K562 (cell line): ENCODE measurements around the gene KARS1. TPM values are rescaled to one million over a fixed set of nuclear protein-coding genes. Genes with fewer than 3 reads are reported as not detected.

Source experiments
- AFF1 ChIP-seq, 2 experiments: fragments of 450-650 bp; IDR thresholded peaks; 2 replicates each; pipeline ENCODE4 v1.6.1; 2018; ENCODE audit warnings: mild to moderate bottlenecking in 2 of 2, low read depth in 1 of 2; ENCODE audit not compliant: partially characterized antibody in 2 of 2
- DMBX1 ChIP-seq: fragments of 250-450 bp; sonication (Bioruptor Pico); IDR thresholded peaks from 2 replicates; pipeline ENCODE4 v1.8.0; 2022; ENCODE audit warnings: inconsistent platforms, mild to moderate bottlenecking, moderate library complexity, borderline replicate concordance
- E4F1 ChIP-seq: fragments of 250-450 bp; sonication (Bioruptor Pico); IDR thresholded peaks from 2 replicates; pipeline ENCODE4 v1.5.0; 2021; ENCODE audit warnings: mild to moderate bottlenecking, borderline replicate concordance
- KDM4B ChIP-seq, 2 experiments: fragments of 450-650 bp in 1 of 2; sonication (generic) in 1 of 2; IDR thresholded peaks; 2 replicates each; pipeline ENCODE4 v1.6.1; 2016 to 2017; ENCODE audit warnings: borderline replicate concordance in 2 of 2, antibody characterized with exemption in 1 of 2, low read depth in 1 of 2, mild to moderate bottlenecking in 1 of 2
- L3MBTL2 ChIP-seq: fragments of 450-650 bp; IDR thresholded peaks from 2 replicates; pipeline ENCODE4 v1.6.1; 2016; ENCODE audit warnings: mild to moderate bottlenecking, moderate library complexity
- LARP7 ChIP-seq: fragments of 450-650 bp; IDR thresholded peaks from 2 replicates; pipeline ENCODE4 v1.6.1; 2016
- NCOA2 ChIP-seq, 2 experiments: fragments of 450-650 bp; IDR thresholded peaks; 2 replicates each; pipeline ENCODE4 v1.6.1; 2018; ENCODE audit warnings: mild to moderate bottlenecking in 2 of 2, moderate library complexity in 1 of 2; ENCODE audit not compliant: partially characterized antibody in 2 of 2
- NKRF ChIP-seq: fragments of 450-650 bp; IDR thresholded peaks from 2 replicates; pipeline ENCODE4 v1.6.1; 2016; ENCODE audit warnings: borderline replicate concordance
- NR2F6 ChIP-seq: fragments of 450-650 bp; formaldehyde crosslinking; IDR thresholded peaks from 2 replicates; pipeline ENCODE4 v1.4.0; 2020; ENCODE audit warnings: mild to moderate bottlenecking
- PML ChIP-seq: IDR thresholded peaks from 2 replicates; pipeline ENCODE4 v1.6.1; 2012; ENCODE audit warnings: low read length, inconsistent platforms
- POLR2AphosphoS2 ChIP-seq: IDR thresholded peaks from 2 replicates; pipeline ENCODE4 v1.6.1; 2012; ENCODE audit warnings: low read length, improper control_type of control experiment
- POU5F1 ChIP-seq: fragments of 150-350 bp; IDR thresholded peaks from 2 replicates; pipeline ENCODE4 v1.6.1; 2014; ENCODE audit warnings: borderline replicate concordance, low read length, low read depth, mild to moderate bottlenecking; ENCODE audit not compliant: partially characterized antibody
- SREBF2 ChIP-seq: sonication (generic); formaldehyde crosslinking; IDR thresholded peaks from 2 replicates; pipeline ENCODE4 v1.4.0; 2020; ENCODE audit warnings: mild to moderate bottlenecking, missing genetic modification reagents
- SUPT5H ChIP-seq: fragments of 450-650 bp; IDR thresholded peaks from 2 replicates; pipeline ENCODE4 v1.6.1; 2016
- TARDBP ChIP-seq: fragments of 450-650 bp; IDR thresholded peaks from 2 replicates; pipeline ENCODE4 v1.6.1; 2016
- TFAM ChIP-seq: fragments of 250-450 bp; sonication (Bioruptor Pico); conservative IDR thresholded peaks from 2 replicates; pipeline ENCODE4 v1.5.0; 2021; ENCODE audit warnings: mild to moderate bottlenecking, moderate library complexity
- ZNF232 ChIP-seq: sonication (generic); formaldehyde crosslinking; IDR thresholded peaks from 2 replicates; pipeline ENCODE4 v1.8.0; 2022; ENCODE audit warnings: mild to moderate bottlenecking, missing genetic modification reagents
- ZNF584 ChIP-seq: fragments of 200-800 bp; sonication (Bioruptor generic); IDR thresholded peaks from 2 replicates; pipeline ENCODE4 v1.6.1; 2016; ENCODE audit warnings: low read depth, mild to moderate bottlenecking, missing genetic modification characterization, missing compliant biosample characterization
- ZNF668 ChIP-seq: fragments of 250-450 bp; sonication (Bioruptor Pico); IDR thresholded peaks from 2 replicates; pipeline ENCODE4 v1.8.0; 2022; ENCODE audit warnings: mild to moderate bottlenecking, inconsistent platforms
- ZNF778 ChIP-seq: fragments of 450-650 bp; formaldehyde crosslinking; IDR thresholded peaks from 2 replicates; pipeline ENCODE4 v1.4.0; 2020; ENCODE audit warnings: mild to moderate bottlenecking, moderate library complexity
- polyA plus RNA-seq, 8 experiments: library from polyadenylated mRNA; depleted of rRNA in 4 of 8; stranded (reverse) in 5 of 8; unstranded in 3 of 8; fragments of >200 nt; fragmentation: Nextera tagmentation in 2 of 8; fragmentation: Illumina TruSeq in 1 of 8; extraction: Ambion mirVana in 2 of 8; extraction: Trizol in 1 of 8; gene quantifications; 2 replicates each; pipeline versions ENCODE4 v1.2.1 to v1.2.3, GENCODE V29; 2011 to 2014; ENCODE audit warnings: inconsistent platforms in 1 of 8, missing spikeins in 1 of 8
- total RNA-seq, 7 experiments: library from RNA; depleted of rRNA in 6 of 7; stranded (reverse); fragments of >200 nt in 6 of 7; fragmentation: Illumina TruSeq in 2 of 7; extraction: Trizol in 2 of 7; gene quantifications; 2 replicates each; pipeline versions ENCODE4 v1.2.1 to v1.2.3, GENCODE V29; 2011 to 2021; ENCODE audit warnings: low replicate concordance in 1 of 7

KARS1 gene
- total and polyA plus RNA-seq, 9 of the 15 experiments (the other 6 are each of a cell fraction or from before 2014, with no cell fraction given): 223 to 386 (median 304) TPM

- TF ChIP-seq L3MBTL2 (peak; percentile 86), DMBX1 (CRISPR knock-in tag) (no peak), SUPT5H (peak; percentile 94), ZNF668 (CRISPR knock-in tag) (no peak), PML (peak; percentile 88; the same call in 1 of the 2 replicates), ZNF778 (CRISPR knock-in tag) (no peak), AFF1 (IDR thresholded peaks at IDR 0.05; ENCODE audit: low read depth in 1 of 2, partially characterized antibody in 2 of 2) (peak in 1 of 2 experiments; percentile 51), NKRF (peak; percentile 42), ZNF584 (CRISPR knock-in tag) (no peak), ZNF232 (0 out of 2 replicates have a peak, but pooled peaks have one; percentile 16), POLR2AphosphoS2 (0 out of 2 replicates have a peak, but pooled peaks have one; percentile 60), NR2F6 (CRISPR knock-in tag) (no peak), LARP7 (no peak), NCOA2 (IDR thresholded peaks at IDR 0.05; ENCODE audit: partially characterized antibody in 2 of 2) (no peak), SREBF2 (CRISPR knock-in tag) (no peak), KDM4B (IDR thresholded peaks at IDR 0.05; ENCODE audit: borderline replicate concordance in 2 of 2, low read depth in 1 of 2) (peak in 1 of 2 experiments; percentile 93; a peak in 2 of 4 replicates), POU5F1 (no peak), E4F1 (CRISPR knock-in tag) (no peak), TFAM (CRISPR knock-in tag) (no peak), TARDBP (peak; percentile 16; the same call in 1 of the 2 replicates)
Measured at GRCh38 chr16:75647492-75648264, at the start of gene KARS1, which contains the start of gene TERF2IP (continued).
